ENCODE results near the gene DLGAP5. TPM values are rescaled to one million over a fixed set of nuclear protein-coding genes. Genes with fewer than 3 reads are reported as not detected.

Gene DLGAP5
- total and polyA plus RNA-seq, 2 of the 13 experiments (the other 11 are each of a cell fraction or from before 2014, with no cell fraction given), result 7.7 to 55.8 TPM

- peak; percentile 61; the same call in 1 of the 2 replicates for TF ChIP-seq ETV5 (CRISPR knock-in tag; IDR thresholded peaks at IDR 0.05; ENCODE audit: borderline replicate concordance)
- 0 out of 2 replicates have a peak, but pooled peaks have one; percentile 31 for TF ChIP-seq ARID3A (IDR thresholded peaks at IDR 0.05; ENCODE audit: low read depth, low read length)
- TF ChIP-seq NCOA1 (CRISPR knock-in tag; IDR thresholded peaks at IDR 0.05), result no peak
- TF ChIP-seq HOXD1 (CRISPR knock-in tag; IDR thresholded peaks at IDR 0.05), result peak; percentile 78; the same call in 1 of the 2 replicates
- no peak for TF ChIP-seq BATF2 (CRISPR knock-in tag; IDR thresholded peaks at IDR 0.05)
- peak; percentile 48; the same call in 1 of the 2 replicates for TF ChIP-seq GATA4 (IDR thresholded peaks at IDR 0.05; ENCODE audit: borderline replicate concordance, low read depth)
- TF ChIP-seq ZNF180 (CRISPR knock-in tag; IDR thresholded peaks at IDR 0.05; ENCODE audit: borderline replicate concordance, low read depth), result no peak
- TF ChIP-seq ATF7 (IDR thresholded peaks at IDR 0.05), result no peak
- 0 out of 2 replicates have a peak, but pooled peaks have one; percentile 51 for TF ChIP-seq ATF7 (CRISPR knock-in tag; IDR thresholded peaks at IDR 0.05)
- peak; percentile 50; the same call in 1 of the 2 replicates for TF ChIP-seq ZNF788 (CRISPR knock-in tag; IDR thresholded peaks at IDR 0.05; ENCODE audit: borderline replicate concordance)
- TF ChIP-seq ZNF878 (CRISPR knock-in tag; IDR thresholded peaks at IDR 0.05), result peak; percentile 95
- TF ChIP-seq ZNF33B (CRISPR knock-in tag; IDR thresholded peaks at IDR 0.05), result 0 out of 2 replicates have a peak, but pooled peaks have one; percentile 74
- TF ChIP-seq KMT2B (CRISPR knock-in tag; IDR thresholded peaks at IDR 0.05), result 0 out of 2 replicates have a peak, but pooled peaks have one; percentile 28
- no peak for TF ChIP-seq ZBTB33 (CRISPR knock-in tag; IDR thresholded peaks at IDR 0.05)
- 0 out of 2 replicates have a peak, but pooled peaks have one; percentile 44 for TF ChIP-seq ZNF414 (CRISPR knock-in tag; IDR thresholded peaks at IDR 0.05)
- no peak for TF ChIP-seq PCBP2 (optimal IDR thresholded peaks at IDR 0.05; ENCODE audit: low read depth, low read length, poor library complexity, severe bottlenecking)
- TF ChIP-seq LBX2 (CRISPR knock-in tag; IDR thresholded peaks at IDR 0.05; ENCODE audit: borderline replicate concordance), result peak; percentile 62; the same call in 1 of the 2 replicates
- no peak for TF ChIP-seq ZNF720 (CRISPR knock-in tag; IDR thresholded peaks at IDR 0.05)
- no peak for TF ChIP-seq ZNF207 (IDR thresholded peaks at IDR 0.05; ENCODE audit: borderline replicate concordance)
- no peak for TF ChIP-seq RFX5 (IDR thresholded peaks at IDR 0.05; ENCODE audit: low read depth, low read length)
- TF ChIP-seq SCMH1 (CRISPR knock-in tag; IDR thresholded peaks at IDR 0.05; ENCODE audit: borderline replicate concordance), result no peak
- no peak for TF ChIP-seq PRPF4 (IDR thresholded peaks at IDR 0.05; ENCODE audit: low read depth, low read length, poor library complexity, severe bottlenecking)
- no peak for TF ChIP-seq ZNF337 (CRISPR knock-in tag; IDR thresholded peaks at IDR 0.05; ENCODE audit: borderline replicate concordance, low read depth)
- peak; percentile 84 for TF ChIP-seq TBX2 (CRISPR knock-in tag; IDR thresholded peaks at IDR 0.05; ENCODE audit: borderline replicate concordance)
Measured at GRCh38 chr14:55103005-55103640, 88.3 kb downstream of the DLGAP5 start (continued).
